Breast epithelium (tissue), 3 donors: ENCODE measurements around the gene SLC12A4.

ENCODE experiments used
- CTCF ChIP-seq, 3 donors: fragments of 450-650 bp; IDR thresholded peaks; one replicate each; pipeline ENCODE4 v1.5.1; 2016 to 2017; ENCODE audit warnings: antibody characterized with exemption in 3 of 3, mild to moderate bottlenecking in 3 of 3, moderate library complexity in 3 of 3
- POLR2AphosphoS5 ChIP-seq, 3 donors: sonication (generic); formaldehyde crosslinking; IDR thresholded peaks; one replicate each; pipeline ENCODE4 v1.6.1; 2017; ENCODE audit warnings: antibody characterized with exemption in 3 of 3

GRCh38 chr16:67977469-67978227, 9.2 kb upstream of the SLC12A4 start:
- no peak for TF ChIP-seq CTCF (IDR thresholded peaks at IDR 0.05)
- no peak for TF ChIP-seq POLR2AphosphoS5 (IDR thresholded peaks at IDR 0.05)
